Activated naive CD4-positive, alpha-beta T cell treated with anti-CD3 and anti-CD28 coated beads, Interleukin-2, amount 50 U/mL, for 72 hours (primary cell): ENCODE data around the gene STK31. TPM values are rescaled to one million over a fixed set of nuclear protein-coding genes. Genes with fewer than 3 reads are reported as not detected.
"Not testable (repeated sequence)": the region's sequence is repeated elsewhere in the genome, so short reads cannot be mapped to it uniquely, and the experiment has no call there.

Experiments used
- ATAC-seq, 2 donors: fragments of 150-1000 bp; cut with Tn5 transposase; 2 replicates each; pipeline ENCODE4 v1.10.0; 2021; ENCODE audit warnings: mild to moderate bottlenecking in 2 of 2, moderate library complexity in 2 of 2
- DNase-seq, 2 donors: peaks; one replicate each; pipeline ENCODE4 v3.0.0; 2021 to 2022; ENCODE audit warnings: low spot score in 2 of 2
- H3K27ac Mint-ChIP-seq, 2 donors: one replicate each; pipeline ENCODE4 v1.8.0; 2022; ENCODE audit warnings: mild to moderate bottlenecking in 2 of 2, mixed read lengths in 2 of 2
- H3K36me3 Mint-ChIP-seq, 2 donors: one replicate each; pipeline ENCODE4 v1.8.0; 2022; ENCODE audit warnings: mixed read lengths in 2 of 2
- H3K9me3 Mint-ChIP-seq, 2 donors: one replicate each; pipeline ENCODE4 v1.8.0; 2022; ENCODE audit warnings: mixed read lengths in 2 of 2
- total RNA-seq, 2 donors: library from RNA; stranded (reverse); gene quantifications; one replicate each; pipeline ENCODE4 v1.2.3, GENCODE V29; 2022

Gene STK31
- total RNA-seq, 2 donors from 2014 or later, result 0.07 to 0.18 TPM

DNA sequence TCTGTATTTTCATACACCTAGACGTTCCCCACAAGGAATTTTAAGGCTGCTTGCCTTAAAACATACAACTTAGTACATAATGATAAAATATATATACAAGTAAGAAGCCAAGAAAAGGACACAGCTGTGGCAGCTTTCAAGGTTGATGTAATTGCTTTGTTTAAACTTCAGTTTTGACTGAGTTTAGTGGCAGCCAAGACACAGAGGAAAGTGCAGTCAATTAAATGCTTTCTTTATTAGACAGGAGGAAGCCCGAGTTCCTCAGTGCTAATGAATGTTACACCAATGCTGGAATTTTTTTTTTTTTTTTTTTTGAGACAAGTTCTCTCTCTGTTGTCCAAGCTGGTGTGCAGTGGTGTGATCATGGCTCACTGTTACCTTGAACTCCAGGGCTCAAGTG, 11.2 kb upstream of the STK31 start:
- Mint-ChIP-seq H3K27ac (no peak overlapping the region), H3K36me3 (peaks cover 8 to 12% of the 10 kb centered on the region in 2 donors), H3K9me3 (no peaks in the 10 kb centered on the region)
- DNase-seq (no peak), ATAC-seq (no peak)

DNA sequence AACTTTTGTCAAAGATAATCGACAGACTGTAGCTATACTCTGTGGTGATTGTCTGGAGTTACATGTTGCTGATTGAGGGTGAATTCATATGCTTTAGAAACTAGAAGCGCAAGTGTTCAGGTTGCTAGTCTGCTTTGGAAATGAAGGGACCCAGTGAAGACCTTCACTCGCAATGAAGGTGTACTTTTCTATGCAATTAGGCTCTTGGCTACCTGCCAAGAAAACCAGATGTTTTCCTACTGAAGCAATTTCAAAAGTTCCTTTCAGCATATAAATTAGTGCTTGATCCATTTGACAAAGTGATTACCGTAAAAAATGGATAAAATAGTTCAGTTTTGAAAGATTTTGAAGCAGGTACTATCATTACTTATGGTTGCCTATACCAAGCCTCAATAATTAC, 10.0 kb upstream of the STK31 start:
- DNase-seq (no peak), ATAC-seq (no peak)
- Mint-ChIP-seq H3K36me3 (peaks cover 13 to 18% of the 10 kb centered on the region in 2 donors), H3K9me3 (peaks cover 0 to 12% of the 10 kb centered on the region in 2 donors), H3K27ac (no peak overlapping the region)

GRCh38 chr7:23709081-23709750, 803 bp upstream of the STK31 start:
- H3K9me3 Mint-ChIP-seq, result peaks cover 3 to 17% of the 10 kb centered on the region in 2 donors
- ATAC-seq (no peak), DNase-seq (no peak)
- H3K36me3 Mint-ChIP-seq, result peaks cover 17 to 18% of the 10 kb centered on the region in 2 donors
- no peak overlapping the region for H3K27ac Mint-ChIP-seq

DNA sequence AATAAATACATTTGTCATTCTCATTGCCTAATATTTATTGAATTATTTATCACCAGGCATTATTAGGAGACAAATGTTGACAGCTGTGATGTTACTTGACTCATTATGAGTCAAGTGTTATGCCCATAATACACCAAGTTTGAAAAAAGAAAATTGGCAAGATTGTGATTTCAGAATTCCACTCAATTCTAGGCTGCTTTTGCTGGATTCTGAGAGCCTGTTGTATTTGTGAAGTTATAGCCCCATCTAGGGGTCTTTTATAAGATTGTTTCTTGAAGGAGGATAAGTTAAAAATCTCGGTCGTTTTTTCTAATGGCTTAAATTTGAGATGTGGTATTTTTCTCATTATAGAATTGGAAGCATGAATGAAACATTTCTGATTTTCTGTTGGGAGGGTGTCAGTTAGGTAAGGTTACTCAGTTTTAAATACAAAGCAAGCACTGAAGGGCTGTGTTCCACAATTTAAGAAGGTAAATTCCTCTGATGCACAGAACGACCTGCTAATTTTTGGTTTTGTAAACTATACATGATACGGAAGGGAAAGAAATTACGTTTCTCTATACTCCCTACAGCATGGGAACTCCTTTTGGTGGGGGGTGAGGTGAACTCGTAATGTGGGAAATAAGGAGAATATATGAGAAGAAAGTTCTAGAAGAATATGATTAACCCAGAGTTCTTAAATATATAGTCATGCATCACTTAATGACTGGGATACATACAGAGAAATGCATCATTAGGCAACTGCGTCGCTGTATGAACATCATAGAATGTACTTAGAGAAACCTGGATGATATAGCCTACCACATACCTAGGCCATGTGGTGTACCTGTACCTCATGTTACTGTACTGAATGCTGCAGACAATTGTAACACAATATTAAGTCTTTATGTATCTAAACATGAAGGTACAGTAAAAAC, 2.6 kb downstream of the STK31 start:
- DNase-seq (no peak), ATAC-seq (no peak)
- Mint-ChIP-seq H3K27ac (no peak overlapping the region), H3K9me3 (no peaks in the 10 kb centered on the region), H3K36me3 (no peaks in the 10 kb centered on the region)

GRCh38 chr7:23713285-23714149, 3.5 kb downstream of the STK31 start:
- ATAC-seq (no peak), DNase-seq (no peak)
- Mint-ChIP-seq H3K9me3 (no peaks in the 10 kb centered on the region), H3K36me3 (no peaks in the 10 kb centered on the region), H3K27ac (no peak overlapping the region)

DNA sequence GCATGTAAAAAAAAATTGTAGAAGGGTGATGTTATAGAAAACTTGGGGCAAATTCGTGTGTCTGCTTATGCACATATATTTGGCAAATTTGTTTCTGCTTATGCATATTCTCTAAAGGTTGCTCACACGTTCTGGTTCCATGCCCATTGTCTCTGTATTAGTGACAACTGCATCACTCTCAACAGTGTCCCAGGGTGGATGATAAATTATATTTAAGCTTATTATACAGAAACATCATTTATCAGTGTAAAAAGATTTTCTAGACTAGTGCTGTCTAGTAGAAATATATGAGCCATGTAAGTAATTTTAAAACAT, 4.1 kb downstream of the STK31 start:
- Mint-ChIP-seq H3K9me3 (no peaks in the 10 kb centered on the region), H3K27ac (no peak overlapping the region)
- no peak for ATAC-seq

GRCh38 chr7:23714579-23714978, 4.6 kb downstream of the STK31 start:
- no peak overlapping the region for H3K27ac Mint-ChIP-seq
- ATAC-seq, result no peak
- H3K9me3 Mint-ChIP-seq, result no peaks in the 10 kb centered on the region
- no peak for DNase-seq
- H3K36me3 Mint-ChIP-seq, result no peaks in the 10 kb centered on the region

More for the DNA sequence above, 4.1 kb downstream of the STK31 start:
- no peak for DNase-seq
- no peaks in the 10 kb centered on the region for H3K36me3 Mint-ChIP-seq

GRCh38 chr7:23715099-23715498, 5.1 kb downstream of the STK31 start:
- Mint-ChIP-seq H3K36me3 (no peaks in the 10 kb centered on the region), H3K27ac (no peak overlapping the region), H3K9me3 (no peaks in the 10 kb centered on the region)
- ATAC-seq, result no peak
- no peak for DNase-seq

GRCh38 chr7:23717788-23718187, 7.8 kb downstream of the STK31 start:
- no peak for ATAC-seq
- no peaks in the 10 kb centered on the region for H3K36me3 Mint-ChIP-seq
- DNase-seq, result no peak
- H3K27ac Mint-ChIP-seq, result no peak overlapping the region
- H3K9me3 Mint-ChIP-seq, result no peaks in the 10 kb centered on the region

- DNase-seq, result no peak
- Mint-ChIP-seq H3K36me3 (no peaks in the 10 kb centered on the region), H3K9me3 (no peaks in the 10 kb centered on the region), H3K27ac (no peak overlapping the region)
- no peak for ATAC-seq
These were observed 11.4 kb downstream of the STK31 start for GRCh38 chr7:23721456-23721855.

DNA sequence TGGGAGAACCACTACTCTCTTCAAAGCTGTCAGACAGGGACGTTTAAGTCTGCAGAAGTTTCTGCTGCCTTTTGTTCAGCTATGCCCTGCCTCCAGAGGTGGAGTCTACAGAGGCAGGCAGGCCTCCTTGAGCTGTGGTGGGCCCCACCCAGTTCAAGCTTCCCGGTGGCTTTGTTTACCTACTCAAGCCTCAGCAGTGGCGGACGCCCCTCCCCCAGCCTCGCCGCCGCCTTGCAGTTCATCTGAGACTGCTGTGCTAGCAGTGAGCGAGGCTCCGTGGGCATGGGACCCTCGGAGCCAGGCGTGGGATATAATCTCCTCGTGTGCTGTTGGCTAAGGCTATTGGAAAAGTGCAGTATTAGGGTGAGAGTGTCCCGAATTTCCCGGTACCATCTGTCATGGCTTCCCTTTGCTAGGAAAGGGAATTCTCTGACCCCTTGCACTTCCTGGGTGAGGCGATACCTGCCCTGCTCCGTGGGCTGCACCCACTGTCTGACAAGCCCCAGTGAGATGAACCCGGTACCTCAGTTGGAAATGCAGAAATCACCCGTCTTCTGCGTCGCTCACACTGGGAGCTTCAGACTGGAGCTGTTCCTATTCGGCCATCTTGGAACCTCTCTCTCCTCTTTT, 12.7 kb downstream of the STK31 start:
- not testable (repeated sequence) for H3K9me3 Mint-ChIP-seq, ATAC-seq, DNase-seq, H3K27ac Mint-ChIP-seq, H3K36me3 Mint-ChIP-seq

DNA sequence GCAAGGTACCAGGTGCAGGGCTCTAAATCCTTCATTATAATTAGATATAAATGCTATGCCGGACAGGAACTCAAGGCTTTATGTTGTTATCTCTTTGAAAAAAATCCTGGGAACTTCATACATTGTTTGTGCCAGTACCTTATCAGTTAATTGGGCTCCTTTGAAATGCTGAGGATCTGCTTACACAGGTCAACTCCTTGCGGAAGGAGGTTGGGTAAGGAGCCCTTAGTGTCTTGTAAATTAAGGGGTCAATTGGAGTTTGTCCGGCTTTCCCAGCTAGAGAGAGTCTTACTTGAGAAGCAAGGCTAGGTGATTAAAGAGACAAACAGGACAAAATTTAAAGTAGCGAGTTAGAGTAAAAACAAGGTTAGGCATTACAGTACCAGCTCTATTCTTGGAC, 14.1 kb downstream of the STK31 start:
- not testable (repeated sequence) for H3K36me3 Mint-ChIP-seq, H3K27ac Mint-ChIP-seq, H3K9me3 Mint-ChIP-seq, DNase-seq, ATAC-seq

- no peak for DNase-seq
- H3K9me3 Mint-ChIP-seq, result peaks cover 28 to 30% of the 10 kb centered on the region in 2 donors
These were observed 32.0 kb downstream of the STK31 start for GRCh38 chr7:23742051-23742450.

DNA sequence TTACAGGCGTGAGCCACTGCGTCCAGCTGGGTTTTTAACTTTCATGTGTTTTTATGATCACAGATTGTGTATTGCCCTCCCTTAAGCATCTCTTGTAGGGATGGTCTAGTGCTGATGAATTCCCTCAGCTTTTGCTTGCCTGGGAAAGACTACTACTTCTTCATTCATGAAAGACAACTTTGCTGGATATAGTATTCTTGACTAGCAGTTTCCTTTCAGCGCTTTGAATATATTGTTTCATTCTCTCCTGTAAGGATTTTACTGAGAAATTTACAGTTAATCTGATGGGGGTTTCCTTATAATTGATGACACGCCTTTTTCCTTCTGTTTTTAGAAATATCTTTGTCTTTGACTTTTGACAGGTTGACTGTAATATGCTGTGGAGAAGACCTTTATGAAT, 33.2 kb downstream of the STK31 start:
- Mint-ChIP-seq H3K27ac (no peak overlapping the region), H3K36me3 (peaks cover 19 to 28% of the 10 kb centered on the region in 2 donors), H3K9me3 (peaks cover 28 to 30% of the 10 kb centered on the region in 2 donors)
- DNase-seq (no peak), ATAC-seq (no peak)

More at GRCh38 chr7:23742051-23742450, 32.0 kb downstream of the STK31 start:
- Mint-ChIP-seq H3K27ac (no peak overlapping the region), H3K36me3 (peaks cover 19 to 28% of the 10 kb centered on the region in 2 donors)
- no peak for ATAC-seq

- Mint-ChIP-seq H3K36me3 (peaks cover 19 to 28% of the 10 kb centered on the region in 2 donors), H3K27ac (no peak overlapping the region), H3K9me3 (peaks cover 28 to 30% of the 10 kb centered on the region in 2 donors)
- no peak for DNase-seq
- no peak for ATAC-seq
These were observed 36.6 kb downstream of the STK31 start for GRCh38 chr7:23746629-23747028.

DNA sequence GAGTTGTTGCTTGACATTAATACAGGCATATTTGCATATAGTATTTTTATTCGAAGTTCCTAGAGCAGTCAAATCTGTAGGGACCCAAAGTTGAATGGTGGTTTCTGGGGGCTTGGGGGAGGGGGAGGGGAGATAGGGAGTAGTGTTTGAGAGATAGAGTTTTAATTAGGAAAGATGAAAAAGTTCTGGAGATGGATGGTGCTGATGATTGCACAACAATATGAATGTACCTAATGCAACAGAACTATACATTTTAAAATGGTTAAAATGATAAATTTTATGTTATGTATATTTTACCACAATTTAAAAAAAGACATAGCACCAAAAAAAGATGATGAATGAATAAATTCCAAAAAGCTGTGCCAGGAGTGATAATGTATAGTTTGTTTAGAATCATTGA, 41.8 kb downstream of the STK31 start:
- Mint-ChIP-seq H3K36me3 (no peaks in the 10 kb centered on the region), H3K9me3 (peaks cover 0 to 6% of the 10 kb centered on the region in 2 donors), H3K27ac (no peak overlapping the region)
- DNase-seq (no peak), ATAC-seq (no peak)
